Cardiac fibroblast (primary cell): ENCODE measurements around the gene SLC6A18.

Experiments used
- DNase-seq, 2 donors: peaks; one replicate each; pipeline versions ENCODE4 v3.0.0 to v3.0.0-alpha.2; 2010; ENCODE audit warnings: low read depth in 2 of 2
- H3K4me3 ChIP-seq, 2 donors: replicated peaks in 1 of 2; 1 replicate in 1 of 2; 2 replicates in 1 of 2; pipeline ENCODE4 v1.5.1; 2011; ENCODE audit warnings: low read depth in 2 of 2, low read length in 2 of 2, mild to moderate bottlenecking in 2 of 2, moderate library complexity in 1 of 2
- TF ChIP-seq, protein P1 (sequence below): IDR thresholded peaks from one replicate; pipeline ENCODE4 v1.5.1; 2011; ENCODE audit warnings: low read depth, mild to moderate bottlenecking, low read length, inconsistent platforms

SLC6A18 gene

DNA sequence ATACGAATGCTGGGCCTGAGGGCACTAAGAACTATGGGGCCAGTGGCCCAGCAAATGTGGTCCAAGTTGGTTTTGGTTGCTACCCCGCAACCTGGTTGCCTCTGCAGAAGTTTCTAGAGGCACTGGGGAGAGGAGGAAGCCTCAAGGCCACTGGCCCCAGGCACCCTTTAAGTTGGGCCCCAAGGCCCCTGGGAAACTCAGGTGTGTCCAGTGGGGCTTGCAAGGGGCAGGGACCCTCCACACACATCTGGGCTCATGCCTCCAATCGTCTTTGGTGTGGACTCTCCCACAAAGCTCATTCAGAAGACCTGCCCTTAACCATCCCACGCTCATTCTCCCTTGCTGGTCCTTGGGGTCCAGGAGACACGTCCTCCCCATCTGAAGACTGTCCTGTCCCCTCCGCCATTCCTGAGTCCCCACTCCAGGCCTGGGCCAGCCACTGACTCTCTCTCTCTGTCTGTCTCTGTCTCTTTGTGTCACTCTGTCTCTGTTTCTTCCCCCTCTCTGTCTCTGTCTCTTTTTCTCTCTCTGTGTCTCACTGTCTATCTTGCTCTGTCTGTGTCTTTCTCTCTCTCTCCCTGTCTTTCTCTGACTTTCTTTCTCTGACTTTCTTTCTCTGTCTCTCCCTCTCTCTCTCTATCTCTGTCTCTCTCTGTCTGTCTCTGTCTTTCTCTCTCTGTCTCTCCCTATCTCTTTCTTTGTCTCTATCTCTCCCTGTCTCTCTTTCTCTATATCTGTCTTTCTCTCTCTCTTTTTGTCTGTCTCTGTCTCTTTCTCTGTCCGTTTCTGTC is 27.1 kb upstream of the SLC6A18 start:
- TF ChIP-seq, protein P1, sequence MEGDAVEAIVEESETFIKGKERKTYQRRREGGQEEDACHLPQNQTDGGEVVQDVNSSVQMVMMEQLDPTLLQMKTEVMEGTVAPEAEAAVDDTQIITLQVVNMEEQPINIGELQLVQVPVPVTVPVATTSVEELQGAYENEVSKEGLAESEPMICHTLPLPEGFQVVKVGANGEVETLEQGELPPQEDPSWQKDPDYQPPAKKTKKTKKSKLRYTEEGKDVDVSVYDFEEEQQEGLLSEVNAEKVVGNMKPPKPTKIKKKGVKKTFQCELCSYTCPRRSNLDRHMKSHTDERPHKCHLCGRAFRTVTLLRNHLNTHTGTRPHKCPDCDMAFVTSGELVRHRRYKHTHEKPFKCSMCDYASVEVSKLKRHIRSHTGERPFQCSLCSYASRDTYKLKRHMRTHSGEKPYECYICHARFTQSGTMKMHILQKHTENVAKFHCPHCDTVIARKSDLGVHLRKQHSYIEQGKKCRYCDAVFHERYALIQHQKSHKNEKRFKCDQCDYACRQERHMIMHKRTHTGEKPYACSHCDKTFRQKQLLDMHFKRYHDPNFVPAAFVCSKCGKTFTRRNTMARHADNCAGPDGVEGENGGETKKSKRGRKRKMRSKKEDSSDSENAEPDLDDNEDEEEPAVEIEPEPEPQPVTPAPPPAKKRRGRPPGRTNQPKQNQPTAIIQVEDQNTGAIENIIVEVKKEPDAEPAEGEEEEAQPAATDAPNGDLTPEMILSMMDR, result no peak
- H3K4me3 ChIP-seq, result no peak overlapping the region
- DNase-seq, result no peak

DNA sequence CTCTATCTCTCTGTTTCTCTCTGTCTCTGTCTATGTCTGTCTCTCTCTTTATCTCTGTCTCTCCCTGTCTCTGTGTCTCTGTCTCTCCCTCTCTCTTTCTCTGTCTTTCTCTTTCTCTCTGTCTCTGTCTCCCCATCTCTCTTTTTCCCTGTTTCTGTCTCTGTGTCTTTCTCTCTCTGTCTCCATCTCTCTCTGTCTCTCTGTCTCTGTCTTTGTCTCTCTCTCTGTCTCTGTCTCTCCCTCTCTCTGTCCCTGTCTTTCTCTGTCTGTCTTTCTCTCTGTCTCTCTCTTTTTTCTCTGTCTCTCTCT is 25.9 kb upstream of the SLC6A18 start:
- DNase-seq, result no peak
- H3K4me3 ChIP-seq, result no peak overlapping the region

DNA sequence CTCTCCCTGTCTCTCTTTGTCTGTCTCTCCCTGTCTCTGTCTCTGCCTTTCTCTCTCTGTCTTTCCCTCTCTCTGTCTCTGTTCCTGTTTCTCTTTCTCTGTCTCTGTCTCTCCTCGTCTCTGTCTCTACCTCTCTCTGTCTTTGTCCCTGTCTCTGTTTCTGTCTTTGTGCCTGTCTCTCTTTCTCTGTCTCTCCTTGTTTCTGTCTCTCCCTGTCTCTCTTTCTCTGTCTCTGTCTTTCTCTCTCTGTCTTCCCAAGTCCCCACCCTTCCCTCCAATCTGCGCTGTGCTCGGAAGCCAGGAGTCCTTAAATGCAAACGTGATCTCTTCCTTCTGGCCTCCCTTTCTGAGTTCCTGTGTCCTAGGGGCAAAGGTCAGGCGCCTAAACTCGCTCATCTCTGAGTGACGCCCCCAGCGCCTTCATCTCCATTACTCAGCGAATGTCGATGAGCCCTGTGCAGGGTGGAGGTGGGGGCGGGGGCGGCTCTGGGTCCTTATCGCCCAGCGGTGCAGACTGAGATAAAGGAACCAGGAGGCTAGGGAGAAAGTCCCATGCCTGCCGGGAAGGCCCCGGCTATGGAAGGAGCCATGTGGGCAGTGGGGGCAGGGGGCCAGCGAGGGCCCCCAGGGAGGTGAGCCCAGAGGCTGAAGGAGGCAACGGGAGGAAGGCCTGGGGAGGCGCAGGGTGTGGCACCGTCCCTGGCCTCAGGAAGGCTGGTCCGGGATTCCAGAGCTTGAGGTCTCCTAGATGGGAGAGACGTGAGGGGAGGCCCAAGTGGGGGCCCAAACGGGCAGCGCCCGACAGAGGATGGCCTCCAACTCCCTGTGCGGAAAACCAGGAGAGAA is 25.3 kb upstream of the SLC6A18 start:
- TF ChIP-seq, protein P1, result no peak
- DNase-seq, result no peak
- no peak overlapping the region for H3K4me3 ChIP-seq

More for the DNA sequence above, 25.9 kb upstream of the SLC6A18 start:
- TF ChIP-seq, protein P1, result no peak

DNA sequence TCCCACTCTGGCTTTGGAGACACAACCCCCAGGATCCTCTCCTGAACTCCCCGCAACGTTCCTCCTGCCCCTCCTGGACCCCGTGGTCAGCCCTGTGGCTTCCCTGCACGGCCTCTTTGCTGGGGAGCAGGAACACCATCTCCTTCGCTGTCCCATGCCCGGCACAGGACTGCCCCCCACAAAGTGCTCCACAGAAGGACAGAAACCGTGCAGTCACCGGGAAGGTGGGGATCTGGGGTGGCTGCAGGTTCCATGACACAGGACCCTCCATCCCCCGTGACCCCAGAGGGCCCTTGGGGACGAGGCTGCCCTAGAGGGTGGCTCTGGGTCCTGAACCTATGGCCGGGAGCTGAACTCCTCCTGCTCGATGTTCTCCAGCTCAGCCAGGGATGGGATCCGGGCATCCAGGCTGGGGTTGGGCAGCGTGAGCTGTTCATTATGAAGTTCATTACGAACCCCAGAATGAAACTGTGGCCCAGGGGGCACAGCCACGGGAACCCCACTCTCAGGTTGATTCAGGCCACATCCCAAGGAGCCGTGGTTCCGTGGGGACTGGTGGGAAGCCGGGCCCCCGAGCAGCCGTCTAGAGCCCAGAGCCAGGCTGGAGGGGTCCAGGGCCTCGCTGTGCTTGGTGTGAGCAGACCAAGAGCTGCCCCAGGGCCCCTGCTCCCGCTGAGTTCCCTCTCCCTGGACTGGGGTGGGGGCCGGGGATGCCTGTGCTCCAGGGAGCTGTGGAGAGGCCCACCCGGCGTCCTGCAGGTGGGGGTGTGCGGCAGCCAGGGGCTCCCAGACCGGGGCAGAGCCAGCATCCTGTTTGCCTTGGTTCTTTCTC is 24.5 kb upstream of the SLC6A18 start:
- TF ChIP-seq, protein P1, result no peak
- no peak overlapping the region for H3K4me3 ChIP-seq
- no peak for DNase-seq

DNA sequence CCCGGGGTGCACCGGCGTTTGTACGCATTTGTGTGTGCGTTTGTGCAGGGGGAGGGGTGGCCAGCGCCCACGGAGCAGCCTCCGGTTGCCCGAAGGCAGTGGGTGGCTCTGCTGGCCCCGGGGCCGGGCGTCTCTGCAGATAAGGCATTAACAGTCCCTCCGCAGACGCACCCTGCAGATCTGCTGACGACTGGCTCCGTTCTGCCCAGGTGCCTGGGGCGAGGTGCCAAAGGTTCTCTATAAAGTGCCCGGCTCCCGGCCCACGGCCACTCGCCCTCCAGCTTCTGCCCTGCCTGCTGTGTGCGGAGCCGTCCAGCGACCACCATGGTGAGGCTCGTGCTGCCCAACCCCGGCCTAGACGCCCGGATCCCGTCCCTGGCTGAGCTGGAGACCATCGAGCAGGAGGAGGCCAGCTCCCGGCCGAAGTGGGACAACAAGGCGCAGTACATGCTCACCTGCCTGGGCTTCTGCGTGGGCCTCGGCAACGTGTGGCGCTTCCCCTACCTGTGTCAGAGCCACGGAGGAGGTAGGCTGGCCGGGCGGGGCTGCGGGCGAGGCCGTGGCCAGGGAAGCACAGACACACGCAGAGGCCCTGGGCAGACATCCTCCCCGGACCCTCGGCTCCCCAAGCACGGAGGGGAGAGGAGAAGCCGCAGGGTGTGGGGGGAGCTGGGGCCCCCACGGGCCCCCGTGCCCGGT is 23.7 kb upstream of the SLC6A18 start, which contains the start of gene SLC6A19:
Gene SLC6A19 (plus strand): TSS at position 269 of the 699 bp plus-strand sequence. CDS start 56 bp downstream, at position 325.
- TF ChIP-seq, protein P1, result no peak
- DNase-seq, result no peak

More for the DNA sequence above, 23.7 kb upstream of the SLC6A18 start, which contains the start of gene SLC6A19:
- H3K4me3 ChIP-seq, result no peak within 1 kb of the TSS
